Keratinocyte (primary cell): ENCODE data around the gene RSPH1. TPM values are rescaled to one million over a fixed set of nuclear protein-coding genes. Genes with fewer than 3 reads are reported as not detected.

Experiments used
- DNase-seq: peaks from one replicate; pipeline ENCODE4 v3.0.0-alpha.2; 2011; ENCODE audit warnings: low read depth, missing footprints, low spot score
- FAIRE-seq: peaks from 2 replicates; lab custom pipeline; 2011; peaks lifted over from hg19 to GRCh38; lab: Jason Lieb, UNC
- H2AFZ ChIP-seq: 2 replicates; pipeline ENCODE4 v1.6.0; 2012; ENCODE audit warnings: low read length, control low read depth, inconsistent platforms; ENCODE audit not compliant: control insufficient read depth
- H3K27ac ChIP-seq: 2 replicates; pipeline ENCODE4 v1.5.1; 2011; ENCODE audit warnings: low read length; ENCODE audit not compliant: control insufficient read depth, insufficient read depth
- H3K27me3 ChIP-seq: 3 replicates; pipeline ENCODE4 v1.6.0; 2011; ENCODE audit warnings: low read length; ENCODE audit not compliant: control insufficient read depth, insufficient read depth; ENCODE audit errors: extremely low read depth
- H3K36me3 ChIP-seq, 2 experiments: 2 replicates in 1 of 2; 3 replicates in 1 of 2; pipeline ENCODE4 v1.5.1; 2011; ENCODE audit warnings: low read length in 2 of 2, mild to moderate bottlenecking in 1 of 2; ENCODE audit not compliant: control insufficient read depth in 2 of 2, insufficient read depth in 2 of 2; ENCODE audit errors: extremely low read depth in 1 of 2
- H3K4me1 ChIP-seq: 3 replicates; pipeline ENCODE4 v1.5.1; 2011; ENCODE audit warnings: low read length; ENCODE audit not compliant: control insufficient read depth, insufficient read depth; ENCODE audit errors: extremely low read depth
- H3K4me2 ChIP-seq: 3 replicates; pipeline ENCODE4 v1.6.0; 2011; ENCODE audit warnings: low read depth, low read length; ENCODE audit not compliant: control insufficient read depth, insufficient read depth; ENCODE audit errors: extremely low read depth
- H3K4me3 ChIP-seq, 3 experiments: fragments of 200-600 bp in 1 of 3; sonication (generic) in 1 of 3; 2 replicates in 2 of 3; 3 replicates in 1 of 3; pipeline ENCODE4 v1.5.1; 2011 to 2016; ENCODE audit warnings: low read length in 3 of 3, mild to moderate bottlenecking in 3 of 3, control low read depth in 2 of 3, inconsistent platforms in 1 of 3, low read depth in 1 of 3, mixed read lengths in 1 of 3, mixed run types in 1 of 3, moderate library complexity in 1 of 3; ENCODE audit not compliant: control insufficient read depth in 2 of 3, insufficient read depth in 2 of 3; ENCODE audit errors: extremely low read depth in 1 of 3
- H3K79me2 ChIP-seq: 2 replicates; pipeline ENCODE4 v1.6.0; 2012; ENCODE audit warnings: low read length; ENCODE audit not compliant: control insufficient read depth, insufficient read depth
- H3K9ac ChIP-seq: 3 replicates; pipeline ENCODE4 v1.6.0; 2011; ENCODE audit warnings: low read length; ENCODE audit not compliant: control insufficient read depth, insufficient read depth; ENCODE audit errors: extremely low read depth
- H3K9me1 ChIP-seq: 3 replicates; pipeline ENCODE4 v1.6.0; 2011; ENCODE audit warnings: low read length; ENCODE audit not compliant: control insufficient read depth, insufficient read depth; ENCODE audit errors: extremely low read depth
- H3K9me3 ChIP-seq: 2 replicates; pipeline ENCODE4 v1.5.1; 2012; ENCODE audit warnings: low read depth, low read length; ENCODE audit not compliant: control insufficient read depth
- H4K20me1 ChIP-seq: 3 replicates; pipeline ENCODE4 v1.6.0; 2011; ENCODE audit warnings: low read length; ENCODE audit not compliant: control insufficient read depth, insufficient read depth; ENCODE audit errors: extremely low read depth
- EZH2 ChIP-seq: IDR thresholded peaks from one replicate; pipeline ENCODE4 v1.6.1; 2012; ENCODE audit warnings: inconsistent platforms, mild to moderate bottlenecking, low read length, moderate library complexity
- dilution Hi-C: fragments of 300-500 bp; cut with MboI; formaldehyde crosslinking; loops from one replicate; pipeline ENCODE4 v1.7.0; 2020; ENCODE audit warnings: low sequenced_read_pairs; ENCODE audit not compliant: extremely low pct_ligation_motif_present
- polyA plus RNA-seq, 5 experiments: library from polyadenylated mRNA; depleted of rRNA in 3 of 5; stranded (reverse) in 3 of 5; stranded (forward) in 1 of 5; unstranded in 1 of 5; fragments of >200 nt; gene quantifications; 1 replicate in 1 of 5; 2 replicates in 3 of 5; 3 replicates in 1 of 5; pipeline versions ENCODE4 v1.2.1 to v1.2.3, GENCODE V29; 2011 to 2012; ENCODE audit warnings: missing spikeins in 2 of 5, low read depth in 1 of 5, low replicate concordance in 1 of 5
- TF ChIP-seq, protein P1 (sequence below), 3 experiments: IDR thresholded peaks in 1 of 3; conservative IDR thresholded peaks in 1 of 3; optimal IDR thresholded peaks in 1 of 3; 2 replicates in 2 of 3; 3 replicates in 1 of 3; pipeline versions ENCODE3 to v1.5.1; 2011; ENCODE audit warnings: low read length in 3 of 3, mild to moderate bottlenecking in 3 of 3, moderate library complexity in 2 of 3, control low read depth in 1 of 3, inconsistent platforms in 1 of 3; ENCODE audit not compliant: insufficient read depth in 2 of 3; ENCODE audit errors: extremely low read depth in 1 of 3

RSPH1 gene
- polyA plus RNA-seq, 1 donor (not counting 4 experiments of a cell fraction or from before 2014, with no cell fraction given): 0.50 TPM

DNA sequence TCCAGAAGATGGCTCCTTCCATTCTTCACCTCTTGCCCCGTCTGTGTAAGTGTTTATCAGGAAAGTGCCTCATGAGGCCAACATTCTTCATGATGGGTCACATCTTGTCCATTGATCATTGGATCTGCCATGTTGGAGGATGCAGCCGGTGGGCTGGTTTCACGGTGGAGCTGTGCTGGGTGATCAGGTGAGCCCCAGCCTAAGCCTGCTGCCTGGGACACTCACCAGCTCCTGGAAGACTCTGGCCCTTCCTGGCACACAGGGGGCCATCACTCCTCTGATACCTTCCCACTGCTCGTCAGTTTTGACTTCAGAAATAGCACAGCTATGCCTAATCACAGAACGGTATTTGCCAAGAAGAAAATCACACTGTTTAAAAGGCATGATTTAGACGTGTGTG, 54.1 kb downstream of the RSPH1 start:
- Histone ChIP-seq H3K4me3 (no peak overlapping the region), H3K27me3 (no peaks in the 10 kb centered on the region), H3K36me3 (no peaks in the 10 kb centered on the region), H3K4me1 (no peaks in the 10 kb centered on the region), H3K27ac (no peak overlapping the region), H4K20me1 (no peaks in the 10 kb centered on the region), H3K9me1 (no peaks in the 10 kb centered on the region), H3K9ac (no peak overlapping the region), H2AFZ (no peak overlapping the region), H3K9me3 (no peaks in the 10 kb centered on the region), H3K79me2 (no peaks in the 10 kb centered on the region), H3K4me2 (no peak overlapping the region)
- DNase-seq (no peak), FAIRE-seq (no peak)
- dilution Hi-C loops: no loop called here
- TF ChIP-seq, protein P1, sequence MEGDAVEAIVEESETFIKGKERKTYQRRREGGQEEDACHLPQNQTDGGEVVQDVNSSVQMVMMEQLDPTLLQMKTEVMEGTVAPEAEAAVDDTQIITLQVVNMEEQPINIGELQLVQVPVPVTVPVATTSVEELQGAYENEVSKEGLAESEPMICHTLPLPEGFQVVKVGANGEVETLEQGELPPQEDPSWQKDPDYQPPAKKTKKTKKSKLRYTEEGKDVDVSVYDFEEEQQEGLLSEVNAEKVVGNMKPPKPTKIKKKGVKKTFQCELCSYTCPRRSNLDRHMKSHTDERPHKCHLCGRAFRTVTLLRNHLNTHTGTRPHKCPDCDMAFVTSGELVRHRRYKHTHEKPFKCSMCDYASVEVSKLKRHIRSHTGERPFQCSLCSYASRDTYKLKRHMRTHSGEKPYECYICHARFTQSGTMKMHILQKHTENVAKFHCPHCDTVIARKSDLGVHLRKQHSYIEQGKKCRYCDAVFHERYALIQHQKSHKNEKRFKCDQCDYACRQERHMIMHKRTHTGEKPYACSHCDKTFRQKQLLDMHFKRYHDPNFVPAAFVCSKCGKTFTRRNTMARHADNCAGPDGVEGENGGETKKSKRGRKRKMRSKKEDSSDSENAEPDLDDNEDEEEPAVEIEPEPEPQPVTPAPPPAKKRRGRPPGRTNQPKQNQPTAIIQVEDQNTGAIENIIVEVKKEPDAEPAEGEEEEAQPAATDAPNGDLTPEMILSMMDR (optimal IDR thresholded peaks at IDR 0.05 in 1 of 3, IDR thresholded peaks at IDR 0.05 in 1 of 3, conservative IDR thresholded peaks at IDR 0.05 in 1 of 3; ENCODE audit: extremely low read depth in 1 of 3, insufficient read depth in 2 of 3, low read length in 3 of 3): no peak
- TF ChIP-seq EZH2: no peak

DNA sequence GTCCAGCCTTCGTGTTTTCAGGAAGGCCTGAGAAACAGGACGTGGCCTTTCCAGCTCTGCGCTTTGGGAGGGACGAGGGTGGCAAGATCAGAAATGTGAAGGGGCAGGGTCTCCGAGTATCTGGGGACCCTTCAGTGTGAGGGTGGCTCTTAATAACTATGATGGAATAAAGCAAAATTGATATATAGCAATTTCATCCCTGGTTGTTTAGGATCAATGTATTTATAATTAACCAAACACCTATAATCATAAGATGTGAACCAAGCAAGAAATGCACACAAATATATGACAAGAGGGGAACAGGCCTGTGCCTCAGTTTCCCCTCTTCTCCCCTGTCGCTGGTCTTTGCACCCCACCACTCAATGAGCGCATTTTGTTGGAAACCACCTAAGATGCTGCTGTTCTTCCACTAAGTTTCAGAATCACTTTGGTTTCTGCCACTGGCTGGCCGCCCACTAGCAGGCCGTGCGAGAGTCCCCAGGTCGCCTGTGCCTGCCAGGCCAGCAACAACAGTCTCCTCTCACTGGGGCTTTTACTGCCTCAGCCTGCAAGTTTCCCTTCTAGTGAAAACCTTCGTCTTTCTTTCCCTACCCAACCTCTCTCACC, 55.7 kb downstream of the RSPH1 start:
- Histone ChIP-seq H3K27ac (no peak overlapping the region), H3K9ac (no peak overlapping the region), H3K27me3 (peaks cover 1% of the 10 kb centered on the region), H3K9me1 (no peaks in the 10 kb centered on the region), H3K36me3 (no peaks in the 10 kb centered on the region), H3K4me3 (no peak overlapping the region), H3K79me2 (no peaks in the 10 kb centered on the region), H3K4me2 (no peak overlapping the region), H2AFZ (no peak overlapping the region), H3K9me3 (no peaks in the 10 kb centered on the region), H3K4me1 (no peaks in the 10 kb centered on the region), H4K20me1 (no peaks in the 10 kb centered on the region)
- dilution Hi-C loops: no loop called here
- TF ChIP-seq, protein P1 (optimal IDR thresholded peaks at IDR 0.05 in 1 of 3, IDR thresholded peaks at IDR 0.05 in 1 of 3, conservative IDR thresholded peaks at IDR 0.05 in 1 of 3; ENCODE audit: extremely low read depth in 1 of 3, insufficient read depth in 2 of 3, low read length in 3 of 3): no peak
- TF ChIP-seq EZH2: no peak
- FAIRE-seq: no peak
- no peak for DNase-seq
